Stimulated activated CD4-positive, alpha-beta T cell treated with anti-CD3 and anti-CD28 coated beads, Interleukin-2, amount 100 ng/mL, for 4 hours (primary cell): ENCODE measurements around the gene CD33.
"Not testable (repeated sequence)": the region's sequence is repeated elsewhere in the genome, so short reads cannot be mapped to it uniquely, and the experiment has no call there.

ENCODE experiments used
- DNase-seq: peaks from one replicate; pipeline ENCODE4 v3.0.0-alpha.2; 2020; ENCODE audit warnings: low read depth

CD33 gene

GRCh38 chr19:51210191-51210784, 14.6 kb upstream of the CD33 start:
- no peak for DNase-seq

GRCh38 chr19:51210874-51211361, 14.0 kb upstream of the CD33 start:
- not testable (repeated sequence) for DNase-seq

GRCh38 chr19:51211833-51212232, 13.0 kb upstream of the CD33 start:
- no peak for DNase-seq

GRCh38 chr19:51219307-51219706, 5.6 kb upstream of the CD33 start:
- no peak for DNase-seq

DNA sequence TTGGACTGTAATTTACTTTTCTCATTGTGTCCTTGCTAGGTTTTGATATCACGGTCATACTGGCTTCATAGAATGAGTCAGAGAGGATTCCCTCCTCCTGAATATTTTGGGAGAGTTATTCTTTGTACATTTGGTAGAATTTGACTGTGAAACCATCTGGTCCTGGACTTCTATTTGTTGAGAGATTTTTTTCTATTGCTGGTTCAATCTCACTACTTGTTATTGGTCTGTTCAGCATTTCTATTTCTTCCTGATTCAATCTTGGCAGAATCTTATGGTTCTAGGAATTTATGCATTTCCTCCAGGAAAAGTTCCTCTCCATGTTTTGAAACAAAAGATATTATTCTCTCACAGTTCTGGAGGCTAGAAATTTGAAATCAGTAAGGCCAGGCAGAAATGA, 4.9 kb upstream of the CD33 start:
- no peak for DNase-seq

GRCh38 chr19:51220996-51221395, 3.9 kb upstream of the CD33 start:
- no peak for DNase-seq

DNA sequence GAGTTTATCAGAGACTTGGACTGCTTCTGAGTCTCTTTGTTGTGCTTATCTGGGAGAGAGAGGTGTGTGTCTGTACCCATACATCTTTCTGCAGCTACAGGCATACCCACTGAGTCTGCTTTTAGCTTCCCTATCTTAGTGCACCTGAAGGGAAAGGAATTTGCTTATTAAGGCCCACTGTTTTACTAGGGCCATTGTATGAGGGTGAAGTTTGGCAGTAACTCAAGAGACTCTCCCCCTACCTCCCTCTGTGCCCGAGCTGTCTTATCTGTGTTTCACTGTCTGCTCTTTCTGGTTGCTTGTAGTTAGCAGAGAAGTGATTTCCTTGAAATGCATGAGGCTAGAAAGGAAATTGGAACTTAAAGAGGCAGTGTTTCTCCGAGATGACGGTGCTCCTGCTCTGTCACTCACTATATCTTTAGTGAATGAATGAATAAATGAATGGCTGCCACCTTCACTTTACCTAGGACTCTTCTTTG, 678 bp upstream of the CD33 start:
- no peak for DNase-seq

- DNase-seq, result no peak
These were observed 1.2 kb downstream of the CD33 start for GRCh38 chr19:51226067-51226466.

- DNase-seq, result no peak
These were observed 2.4 kb downstream of the CD33 start for GRCh38 chr19:51227326-51227725.

- no peak for DNase-seq
These were observed 3.1 kb downstream of the CD33 start for GRCh38 chr19:51227966-51228365.

- no peak for DNase-seq
These were observed 16.0 kb downstream of the CD33 start for GRCh38 chr19:51240866-51241265.

- DNase-seq, result no peak
These were observed 18.2 kb downstream of the CD33 start for GRCh38 chr19:51242881-51243630.

DNA sequence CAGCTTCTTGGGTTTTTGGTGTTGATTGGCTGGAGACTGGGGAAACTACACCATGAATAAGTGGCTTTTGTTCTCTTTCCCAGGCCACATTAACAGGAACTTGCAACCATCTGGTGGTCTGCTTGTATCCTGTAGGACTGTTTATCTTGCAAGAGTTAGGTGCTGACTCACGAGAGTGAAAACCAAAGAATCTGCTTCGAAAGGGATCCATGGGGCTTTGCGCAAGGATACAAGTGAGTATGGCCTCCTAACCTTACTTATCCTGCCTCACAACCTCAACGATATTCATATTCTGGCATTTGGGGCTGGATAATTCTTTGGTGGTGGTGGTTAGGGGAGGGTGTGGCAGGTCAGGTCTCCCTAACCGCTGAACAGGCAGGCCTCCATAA, 21.3 kb downstream of the CD33 start:
- no peak for DNase-seq

- DNase-seq, result no peak
These were observed 23.2 kb downstream of the CD33 start for GRCh38 chr19:51247972-51248590.

DNA sequence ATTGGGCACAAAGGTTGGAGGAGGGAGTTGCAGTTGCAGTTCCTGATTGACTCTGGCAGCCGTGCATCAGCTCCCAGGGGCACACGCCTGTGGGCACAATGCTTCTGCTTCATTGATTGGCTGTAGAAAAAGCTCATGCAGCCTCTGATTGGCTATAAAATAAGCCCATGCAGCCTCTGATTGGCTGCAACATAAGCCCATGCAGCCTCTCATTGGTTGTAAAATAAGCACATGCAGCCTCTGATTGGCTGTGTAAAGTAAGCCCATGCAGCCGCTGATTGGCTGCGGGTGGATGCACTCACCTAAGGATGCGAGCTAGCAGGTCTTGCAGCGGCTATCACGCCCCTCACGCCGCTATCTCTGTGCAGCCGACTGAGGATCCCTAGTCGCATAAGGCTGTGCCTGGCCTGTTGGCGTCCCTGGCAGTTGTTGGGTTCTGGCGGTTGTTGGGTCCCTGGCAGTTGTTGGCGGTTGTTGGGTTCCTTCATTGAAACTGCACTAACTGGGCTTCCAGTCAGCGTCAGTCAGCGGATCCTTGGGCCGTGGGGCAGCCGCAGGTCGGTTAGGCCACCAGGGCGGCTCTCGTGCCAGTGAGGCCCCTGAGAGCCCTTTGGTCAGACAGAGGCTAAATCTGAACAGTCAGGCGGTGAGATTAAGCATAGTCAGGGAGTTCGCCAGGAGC, 26.0 kb downstream of the CD33 start, which contains the start of gene SIGLECL1:
Gene SIGLECL1, plus strand, starts transcription at position 295 of the 682 bp plus-strand sequence. CDS start 12,993 bp downstream, outside the sequence.
- no peak for DNase-seq

- no peak for DNase-seq
These were observed 26.6 kb downstream of the CD33 start for GRCh38 chr19:51251468-51251820.

DNA sequence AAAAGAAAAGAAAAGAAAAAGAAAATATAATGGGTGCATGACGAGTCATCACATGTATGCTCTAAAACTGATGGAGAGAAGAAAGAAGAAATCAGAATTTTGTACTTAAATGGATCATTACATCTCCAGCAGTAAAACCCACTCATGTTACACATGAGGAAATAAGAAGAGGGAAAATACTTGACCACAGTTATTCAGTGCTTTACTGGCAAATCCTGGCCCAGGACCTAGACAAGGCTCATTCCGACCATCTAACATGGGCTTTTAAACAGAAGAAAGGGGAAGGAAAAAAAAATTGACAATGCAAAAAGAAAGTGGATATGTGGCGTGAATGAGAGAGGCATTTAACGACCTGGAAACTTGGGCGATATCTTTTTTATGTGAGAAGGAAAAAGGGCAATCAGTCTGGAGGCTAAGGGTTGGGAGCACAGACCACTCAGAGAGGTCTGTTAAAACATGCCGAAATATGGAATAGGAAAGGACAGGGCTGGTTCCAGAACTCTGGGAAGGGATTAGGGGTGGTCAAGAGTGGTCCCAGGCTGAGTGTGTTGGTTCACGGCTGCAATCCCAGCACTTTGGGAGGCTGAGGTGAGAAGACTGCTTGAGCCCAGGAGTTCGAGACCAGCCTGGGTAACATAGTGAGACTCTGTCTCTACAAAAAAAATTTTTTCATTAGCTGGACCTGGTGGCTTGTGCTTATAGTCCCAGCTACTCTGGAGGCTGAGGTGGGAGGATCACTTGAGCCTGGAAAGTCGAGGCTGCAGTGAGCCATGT, 27.6 kb downstream of the CD33 start:
- no peak for DNase-seq

DNA sequence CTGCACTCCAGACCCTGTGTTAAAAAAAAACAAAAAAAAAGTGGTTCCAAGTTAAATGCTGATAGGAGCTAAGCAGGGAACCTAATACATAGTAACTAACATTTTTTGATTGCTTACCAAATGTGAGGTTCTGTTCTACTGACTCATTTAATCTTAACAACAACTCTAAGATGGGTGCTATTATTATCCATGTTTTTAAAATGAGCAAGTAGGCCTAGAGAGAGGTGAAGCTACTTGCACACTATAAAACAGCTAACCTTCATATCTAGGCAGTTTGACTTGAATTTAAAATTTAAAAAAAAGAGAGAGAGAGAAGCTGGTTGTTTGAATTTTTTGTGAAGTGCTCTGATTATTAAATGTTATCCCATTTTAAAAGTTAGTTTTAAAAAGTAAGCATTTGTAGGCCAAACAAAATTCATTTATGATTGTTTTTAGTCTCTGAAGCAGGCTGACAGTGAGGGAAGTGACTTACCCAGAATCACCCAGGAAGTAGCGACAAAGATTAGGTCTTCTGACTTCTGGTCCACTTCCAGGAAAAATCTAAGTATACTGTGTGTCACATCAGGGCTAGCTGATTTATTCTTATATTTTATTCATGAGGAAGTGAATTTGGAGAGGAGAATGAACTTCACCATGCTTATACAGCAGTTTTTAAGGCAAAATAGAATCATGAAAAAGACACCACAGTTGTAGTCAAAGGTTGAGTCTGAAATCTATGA, 28.4 kb downstream of the CD33 start:
- DNase-seq, result no peak

DNA sequence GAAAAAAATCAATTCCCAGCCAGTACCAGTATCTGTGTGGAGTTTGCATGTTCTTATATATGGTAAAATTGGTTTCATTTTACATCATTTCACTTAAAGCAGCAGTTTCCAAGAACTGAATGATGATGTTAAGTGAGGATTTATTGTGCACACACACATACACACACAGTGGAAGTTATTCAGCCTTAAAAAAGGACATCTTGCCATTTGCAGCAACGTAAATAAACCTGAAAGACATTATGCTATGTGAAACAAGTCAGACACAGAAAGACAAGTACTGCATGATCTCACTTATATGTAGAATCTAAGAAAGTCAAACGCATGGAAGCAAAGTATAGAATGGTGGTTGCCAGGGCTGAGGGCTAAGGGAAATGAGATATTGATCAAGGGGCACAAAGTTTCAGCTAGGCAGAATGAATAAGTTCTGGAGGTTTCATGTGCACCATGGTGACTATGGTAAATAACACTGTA, 31.3 kb downstream of the CD33 start:
- DNase-seq, result no peak

DNA sequence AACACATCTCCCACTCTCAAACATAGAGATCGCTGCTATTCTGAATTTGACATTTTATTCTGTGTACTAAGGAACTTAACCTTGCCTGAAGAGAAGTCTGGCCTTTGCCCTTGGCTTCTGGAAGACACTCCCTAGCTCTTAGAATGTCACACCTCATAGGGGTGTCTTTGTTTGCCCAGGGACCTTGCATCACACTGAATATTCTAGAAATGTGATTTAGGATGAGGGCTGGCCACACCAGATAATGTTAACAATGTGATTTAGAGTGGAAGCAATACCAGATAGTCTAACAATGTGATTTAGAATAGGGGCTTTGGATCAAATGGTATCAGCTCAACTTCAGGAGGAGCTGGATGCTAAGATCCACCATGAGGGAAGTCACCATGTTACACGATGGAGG, 32.6 kb downstream of the CD33 start:
- no peak for DNase-seq
